ENCODE data around the gene WAS.
"Not testable (repeated sequence)": the region's sequence is repeated elsewhere in the genome, so short reads cannot be mapped to it uniquely, and the experiment has no call there.

Gene WAS

GRCh38 chrX:48683411-48683982 is at the start of gene WAS:
Gene WAS (plus strand): TSS chrX:48683799. CDS start chrX:48683854, 55 bp downstream.
- TF ChIP-seq OSR1 (CRISPR knock-in tag; IDR thresholded peaks at IDR 0.05), result no peak
- no peak for TF ChIP-seq SNAI2 (CRISPR knock-in tag; IDR thresholded peaks at IDR 0.05)
- ATAC-seq, result no peak

DNA sequence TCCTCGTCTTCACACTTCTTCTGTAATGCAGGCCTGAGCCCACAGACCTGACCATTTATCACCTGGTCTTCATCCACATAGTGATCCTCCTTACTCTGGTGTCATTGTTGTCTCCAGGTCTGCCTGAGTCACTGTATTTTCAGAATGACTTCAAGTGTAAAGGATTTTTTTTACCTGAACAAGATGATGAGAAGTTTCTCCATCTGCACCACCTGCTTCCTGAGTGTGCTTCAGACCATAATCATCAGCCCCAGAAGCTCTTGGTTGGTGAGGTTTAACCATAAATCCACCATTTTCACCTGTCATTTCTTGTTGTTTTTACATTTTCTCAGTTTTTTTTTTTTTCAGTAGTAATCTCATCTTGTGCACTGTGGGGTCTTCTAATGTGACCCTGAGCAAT is 47.3 kb upstream of the WAS start:
- no peak for ATAC-seq

GRCh38 chrX:48636776-48637175 is 46.8 kb upstream of the WAS start:
- no peak for ATAC-seq
- TF ChIP-seq ZFP30 (CRISPR knock-in tag; IDR thresholded peaks at IDR 0.05) (no peak), CSDC2 (CRISPR knock-in tag; IDR thresholded peaks at IDR 0.05) (no peak)

More for the DNA sequence above, 47.3 kb upstream of the WAS start:
- no peak for TF ChIP-seq ISL1 (CRISPR knock-in tag; IDR thresholded peaks at IDR 0.05)

DNA sequence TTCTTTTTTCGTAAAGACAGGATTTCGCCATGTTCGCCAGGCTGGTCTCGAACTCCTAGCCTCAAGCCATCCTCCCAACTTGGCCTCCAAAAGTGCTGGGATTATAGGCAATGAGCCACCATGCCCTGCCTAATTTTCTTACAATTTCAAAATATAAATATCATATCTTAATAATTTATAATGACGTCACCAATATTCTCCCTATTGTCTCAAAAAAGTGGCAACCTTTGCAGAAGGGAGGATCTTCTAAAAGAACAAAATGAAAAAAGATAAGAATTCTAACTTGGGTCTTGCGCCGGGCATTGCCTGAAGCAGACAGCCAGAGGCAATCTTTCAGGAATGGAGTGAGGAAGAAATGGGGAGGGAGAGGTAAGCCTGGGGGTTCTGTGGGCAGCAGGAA is 37.9 kb upstream of the WAS start:
- TF ChIP-seq RARB (CRISPR knock-in tag; IDR thresholded peaks at IDR 0.05) (no peak), TOX (CRISPR knock-in tag; IDR thresholded peaks at IDR 0.05; ENCODE audit: borderline replicate concordance) (no peak), ZC3H10 (CRISPR knock-in tag; IDR thresholded peaks at IDR 0.05) (no peak)
- no peak for ATAC-seq

DNA sequence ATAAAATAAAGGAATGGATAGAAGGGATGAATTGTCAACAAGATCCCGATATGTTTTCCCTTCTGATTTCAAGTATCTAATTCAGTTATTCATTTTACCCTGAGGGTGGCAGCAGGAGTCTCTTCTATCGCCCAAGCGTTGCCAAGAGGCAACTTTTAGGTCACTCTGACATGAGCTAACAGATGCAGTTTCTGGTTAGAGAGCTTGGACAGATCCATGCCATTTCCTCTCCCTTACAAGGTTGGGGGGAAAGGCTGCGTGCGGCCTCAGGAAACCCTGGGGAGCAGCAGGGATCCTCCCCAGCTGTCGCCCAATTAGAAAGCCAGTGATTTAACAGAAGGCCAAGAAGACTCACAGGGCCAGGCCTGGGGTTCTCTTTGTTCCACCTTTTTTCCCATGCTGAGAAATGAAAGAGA is 35.3 kb upstream of the WAS start:
- ATAC-seq, result peak; percentile 83
- TF ChIP-seq, protein P1, sequence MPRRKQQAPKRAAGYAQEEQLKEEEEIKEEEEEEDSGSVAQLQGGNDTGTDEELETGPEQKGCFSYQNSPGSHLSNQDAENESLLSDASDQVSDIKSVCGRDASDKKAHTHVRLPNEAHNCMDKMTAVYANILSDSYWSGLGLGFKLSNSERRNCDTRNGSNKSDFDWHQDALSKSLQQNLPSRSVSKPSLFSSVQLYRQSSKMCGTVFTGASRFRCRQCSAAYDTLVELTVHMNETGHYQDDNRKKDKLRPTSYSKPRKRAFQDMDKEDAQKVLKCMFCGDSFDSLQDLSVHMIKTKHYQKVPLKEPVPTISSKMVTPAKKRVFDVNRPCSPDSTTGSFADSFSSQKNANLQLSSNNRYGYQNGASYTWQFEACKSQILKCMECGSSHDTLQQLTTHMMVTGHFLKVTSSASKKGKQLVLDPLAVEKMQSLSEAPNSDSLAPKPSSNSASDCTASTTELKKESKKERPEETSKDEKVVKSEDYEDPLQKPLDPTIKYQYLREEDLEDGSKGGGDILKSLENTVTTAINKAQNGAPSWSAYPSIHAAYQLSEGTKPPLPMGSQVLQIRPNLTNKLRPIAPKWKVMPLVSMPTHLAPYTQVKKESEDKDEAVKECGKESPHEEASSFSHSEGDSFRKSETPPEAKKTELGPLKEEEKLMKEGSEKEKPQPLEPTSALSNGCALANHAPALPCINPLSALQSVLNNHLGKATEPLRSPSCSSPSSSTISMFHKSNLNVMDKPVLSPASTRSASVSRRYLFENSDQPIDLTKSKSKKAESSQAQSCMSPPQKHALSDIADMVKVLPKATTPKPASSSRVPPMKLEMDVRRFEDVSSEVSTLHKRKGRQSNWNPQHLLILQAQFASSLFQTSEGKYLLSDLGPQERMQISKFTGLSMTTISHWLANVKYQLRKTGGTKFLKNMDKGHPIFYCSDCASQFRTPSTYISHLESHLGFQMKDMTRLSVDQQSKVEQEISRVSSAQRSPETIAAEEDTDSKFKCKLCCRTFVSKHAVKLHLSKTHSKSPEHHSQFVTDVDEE (CRISPR knock-in tag; IDR thresholded peaks at IDR 0.05), result no peak
- TF ChIP-seq GLIS3 (CRISPR knock-in tag; IDR thresholded peaks at IDR 0.05) (no peak), ZNF70 (CRISPR knock-in tag; IDR thresholded peaks at IDR 0.05) (no peak), ZNF8 (CRISPR knock-in tag; IDR thresholded peaks at IDR 0.05) (no peak), OSR1 (CRISPR knock-in tag; IDR thresholded peaks at IDR 0.05) (no peak), BACH2 (CRISPR knock-in tag; IDR thresholded peaks at IDR 0.05; ENCODE audit: borderline replicate concordance) (no peak), TOX (CRISPR knock-in tag; IDR thresholded peaks at IDR 0.05; ENCODE audit: borderline replicate concordance) (no peak), RARB (CRISPR knock-in tag; IDR thresholded peaks at IDR 0.05) (no peak), SNAI2 (CRISPR knock-in tag; IDR thresholded peaks at IDR 0.05) (no peak), ISL1 (CRISPR knock-in tag; IDR thresholded peaks at IDR 0.05) (no peak), PPARA (CRISPR knock-in tag; IDR thresholded peaks at IDR 0.05; ENCODE audit: borderline replicate concordance) (no peak), ZFP30 (CRISPR knock-in tag; IDR thresholded peaks at IDR 0.05) (no peak), ESRRG (CRISPR knock-in tag; IDR thresholded peaks at IDR 0.05) (no peak)
- TF ChIP-seq, protein P2, sequence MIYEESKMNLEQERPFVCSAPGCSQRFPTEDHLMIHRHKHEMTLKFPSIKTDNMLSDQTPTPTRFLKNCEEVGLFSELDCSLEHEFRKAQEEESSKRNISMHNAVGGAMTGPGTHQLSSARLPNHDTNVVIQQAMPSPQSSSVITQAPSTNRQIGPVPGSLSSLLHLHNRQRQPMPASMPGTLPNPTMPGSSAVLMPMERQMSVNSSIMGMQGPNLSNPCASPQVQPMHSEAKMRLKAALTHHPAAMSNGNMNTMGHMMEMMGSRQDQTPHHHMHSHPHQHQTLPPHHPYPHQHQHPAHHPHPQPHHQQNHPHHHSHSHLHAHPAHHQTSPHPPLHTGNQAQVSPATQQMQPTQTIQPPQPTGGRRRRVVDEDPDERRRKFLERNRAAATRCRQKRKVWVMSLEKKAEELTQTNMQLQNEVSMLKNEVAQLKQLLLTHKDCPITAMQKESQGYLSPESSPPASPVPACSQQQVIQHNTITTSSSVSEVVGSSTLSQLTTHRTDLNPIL (CRISPR knock-in tag; IDR thresholded peaks at IDR 0.05; ENCODE audit: low read depth), result no peak

- TF ChIP-seq TOX (CRISPR knock-in tag; IDR thresholded peaks at IDR 0.05; ENCODE audit: borderline replicate concordance), result no peak
- TF ChIP-seq, protein P1 (CRISPR knock-in tag; IDR thresholded peaks at IDR 0.05), result no peak
- TF ChIP-seq TCF4 (CRISPR knock-in tag; IDR thresholded peaks at IDR 0.05; ENCODE audit: borderline replicate concordance), result no peak
- TF ChIP-seq CSDC2 (CRISPR knock-in tag; IDR thresholded peaks at IDR 0.05), result no peak
- TF ChIP-seq ARNTL (CRISPR knock-in tag; IDR thresholded peaks at IDR 0.05; ENCODE audit: borderline replicate concordance, low read depth), result no peak
- no peak for TF ChIP-seq ZNF8 (CRISPR knock-in tag; IDR thresholded peaks at IDR 0.05)
- no peak for TF ChIP-seq PPARA (CRISPR knock-in tag; IDR thresholded peaks at IDR 0.05; ENCODE audit: borderline replicate concordance)
- TF ChIP-seq ZNF70 (CRISPR knock-in tag; IDR thresholded peaks at IDR 0.05), result no peak
- TF ChIP-seq ZC3H10 (CRISPR knock-in tag; IDR thresholded peaks at IDR 0.05), result no peak
- no peak for TF ChIP-seq ZNF565 (CRISPR knock-in tag; conservative IDR thresholded peaks at IDR 0.05; ENCODE audit: low read depth)
- no peak for TF ChIP-seq SNAI2 (CRISPR knock-in tag; IDR thresholded peaks at IDR 0.05)
- TF ChIP-seq ISL1 (CRISPR knock-in tag; IDR thresholded peaks at IDR 0.05), result no peak
- TF ChIP-seq ZFP30 (CRISPR knock-in tag; IDR thresholded peaks at IDR 0.05), result no peak
- TF ChIP-seq, protein P2 (CRISPR knock-in tag; IDR thresholded peaks at IDR 0.05; ENCODE audit: low read depth), result no peak
- TF ChIP-seq, protein P3, sequence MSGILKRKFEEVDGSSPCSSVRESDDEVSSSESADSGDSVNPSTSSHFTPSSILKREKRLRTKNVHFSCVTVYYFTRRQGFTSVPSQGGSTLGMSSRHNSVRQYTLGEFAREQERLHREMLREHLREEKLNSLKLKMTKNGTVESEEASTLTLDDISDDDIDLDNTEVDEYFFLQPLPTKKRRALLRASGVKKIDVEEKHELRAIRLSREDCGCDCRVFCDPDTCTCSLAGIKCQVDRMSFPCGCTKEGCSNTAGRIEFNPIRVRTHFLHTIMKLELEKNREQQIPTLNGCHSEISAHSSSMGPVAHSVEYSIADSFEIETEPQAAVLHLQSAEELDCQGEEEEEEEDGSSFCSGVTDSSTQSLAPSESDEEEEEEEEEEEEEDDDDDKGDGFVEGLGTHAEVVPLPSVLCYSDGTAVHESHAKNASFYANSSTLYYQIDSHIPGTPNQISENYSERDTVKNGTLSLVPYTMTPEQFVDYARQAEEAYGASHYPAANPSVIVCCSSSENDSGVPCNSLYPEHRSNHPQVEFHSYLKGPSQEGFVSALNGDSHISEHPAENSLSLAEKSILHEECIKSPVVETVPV (CRISPR knock-in tag; IDR thresholded peaks at IDR 0.05), result no peak
- no peak for TF ChIP-seq OSR1 (CRISPR knock-in tag; IDR thresholded peaks at IDR 0.05)
- no peak for TF ChIP-seq RARB (CRISPR knock-in tag; IDR thresholded peaks at IDR 0.05)
- no peak for ATAC-seq
Measured at GRCh38 chrX:48649102-48649501, 34.5 kb upstream of the WAS start.

DNA sequence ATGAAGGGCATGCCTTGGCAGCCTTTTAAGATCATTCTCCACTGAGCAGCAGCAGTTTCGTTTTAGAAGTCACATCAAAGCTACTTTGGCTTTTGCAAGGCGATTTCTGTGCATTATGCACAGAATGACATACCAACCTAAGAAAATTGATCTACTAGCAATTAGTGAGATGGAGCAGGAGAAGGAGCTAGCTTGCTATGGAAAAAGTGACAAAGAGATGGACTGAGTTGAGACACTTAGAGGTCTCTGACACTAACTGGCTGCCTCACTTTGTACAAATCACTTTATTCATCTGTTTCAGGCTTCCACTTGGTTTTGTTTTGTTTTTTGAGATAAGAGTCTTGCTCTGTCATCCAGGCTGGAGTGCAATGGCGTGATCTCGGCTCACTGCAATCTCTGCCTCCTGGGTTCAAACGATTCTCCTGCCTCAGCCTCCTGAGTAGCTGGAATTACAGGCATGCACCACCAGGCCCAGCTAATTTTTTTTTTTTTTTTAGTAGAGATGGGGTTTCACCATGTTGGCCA is 31.5 kb upstream of the WAS start:
- not testable (repeated sequence) for ATAC-seq

All from SK-N-SH treated with all-trans-retinoic acid at 6 μM for 48 hours (cell line).